Iris pigment epithelial cell (primary cell): ENCODE measurements around the gene APPL1.
A peak's percentile ranks its signal among the peaks of the same experiment; 100 is the strongest.

Source experiments
- DNase-seq: peaks from one replicate; pipeline ENCODE4 v3.0.0-alpha.2; 2011; ENCODE audit warnings: low read depth

APPL1 gene

DNA sequence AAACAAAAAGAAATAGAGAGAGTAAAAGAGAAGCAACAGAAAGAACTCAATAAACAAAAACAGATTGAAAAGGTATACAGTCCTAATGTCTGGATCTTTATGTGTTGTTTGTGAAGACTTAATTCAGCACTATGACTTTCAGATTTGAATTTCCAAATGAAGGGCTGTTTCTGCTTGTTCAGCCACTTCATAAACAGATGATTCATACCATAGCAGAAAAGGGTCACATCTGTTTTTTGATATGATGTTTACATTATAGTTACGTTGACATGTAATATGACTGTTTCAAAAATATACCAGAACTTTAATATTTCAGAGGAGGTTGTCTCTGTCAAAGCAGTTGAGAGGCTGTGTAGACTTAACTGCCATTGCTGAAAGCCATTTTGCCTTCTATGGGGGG is 40.9 kb downstream of the APPL1 start:
- peak; percentile 72 for DNase-seq

DNA sequence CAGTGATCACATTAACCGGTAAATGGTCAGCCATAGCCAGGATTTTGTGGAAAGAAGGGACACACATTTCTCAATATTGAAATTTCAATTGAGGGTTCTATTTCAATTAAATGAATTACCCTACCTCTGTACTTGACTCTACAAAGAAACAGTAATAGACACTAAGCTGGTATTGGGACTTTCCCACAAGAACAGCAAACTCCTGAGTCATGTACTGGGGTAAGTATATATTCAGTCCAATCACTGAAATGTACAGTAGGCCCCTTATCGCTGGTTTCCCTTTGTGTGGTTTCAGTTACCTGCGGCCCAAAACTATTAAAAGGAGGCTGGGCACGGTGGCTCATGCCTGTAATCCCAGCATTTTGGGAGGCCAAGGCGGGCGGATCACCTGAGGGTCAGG is 47.3 kb downstream of the APPL1 start:
- DNase-seq = peak; percentile 10

GRCh38 chr3:57275393-57275792 is 47.9 kb downstream of the APPL1 start:
- no peak for DNase-seq

- no peak for DNase-seq
These were observed 50.7 kb downstream of the APPL1 start for GRCh38 chr3:57278237-57278636.

DNA sequence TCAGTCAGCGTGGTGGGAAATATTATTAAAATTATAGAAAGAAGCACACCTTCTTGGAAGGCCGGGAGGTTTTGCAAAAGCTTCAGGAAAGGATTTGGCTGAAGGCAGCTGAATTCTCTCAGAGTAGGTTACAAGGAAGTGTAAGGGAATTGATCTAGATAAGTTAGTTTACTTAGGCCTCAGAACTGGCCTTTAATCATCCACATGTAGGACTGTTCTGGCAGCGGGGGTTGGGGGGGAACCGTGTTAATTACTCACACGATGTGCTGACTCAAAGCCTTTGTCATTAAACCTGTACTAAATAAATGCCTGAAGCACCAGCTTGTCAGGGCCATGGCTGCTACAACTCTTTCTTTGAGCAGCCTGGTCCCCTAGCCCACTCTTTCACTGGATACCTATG is 52.2 kb downstream of the APPL1 start:
- DNase-seq = no peak

- peak; percentile 37 for DNase-seq
These were observed 54.2 kb downstream of the APPL1 start for GRCh38 chr3:57281715-57282114.

DNA sequence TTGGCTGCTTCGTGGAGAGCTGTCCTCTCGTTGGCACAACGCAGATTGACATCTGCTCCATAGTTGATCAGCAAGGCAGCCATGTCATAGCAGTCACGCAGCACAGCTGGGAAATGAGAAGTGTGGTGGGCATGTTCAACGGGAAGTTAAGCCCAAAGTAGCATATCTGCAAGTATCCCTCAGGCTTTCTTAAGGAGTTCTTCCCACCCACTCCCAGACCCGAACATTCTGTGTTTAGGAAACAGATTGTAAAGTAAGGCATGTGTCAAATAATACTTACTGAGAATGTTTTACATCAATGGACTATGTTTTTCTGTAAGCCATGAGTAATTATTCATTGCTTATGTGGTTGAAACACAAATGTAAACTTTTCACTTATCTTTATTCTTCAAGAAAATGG is 55.8 kb downstream of the APPL1 start:
- DNase-seq = no peak

- DNase-seq = no peak
These were observed 59.7 kb downstream of the APPL1 start for GRCh38 chr3:57287205-57287604.

DNA sequence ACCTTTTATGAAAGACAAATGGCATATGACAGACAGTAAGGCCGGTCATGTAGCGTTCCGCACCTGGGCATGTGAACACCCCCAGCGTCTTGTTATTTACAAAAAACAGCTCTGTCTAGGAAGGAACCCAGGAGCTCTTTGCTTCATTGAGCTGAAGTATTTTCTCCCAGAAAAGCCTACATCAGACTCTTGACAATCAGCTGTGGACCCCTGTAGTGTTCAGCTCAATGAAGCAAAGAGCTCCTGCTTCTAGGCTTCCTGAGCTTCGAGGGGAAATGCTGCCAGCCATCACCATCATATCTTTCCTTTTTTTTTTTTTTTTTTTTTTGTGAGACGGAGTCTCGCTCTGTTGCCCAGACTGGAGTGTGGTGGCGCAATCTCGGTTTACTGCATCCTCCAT is 60.9 kb downstream of the APPL1 start:
- no peak for DNase-seq

DNA sequence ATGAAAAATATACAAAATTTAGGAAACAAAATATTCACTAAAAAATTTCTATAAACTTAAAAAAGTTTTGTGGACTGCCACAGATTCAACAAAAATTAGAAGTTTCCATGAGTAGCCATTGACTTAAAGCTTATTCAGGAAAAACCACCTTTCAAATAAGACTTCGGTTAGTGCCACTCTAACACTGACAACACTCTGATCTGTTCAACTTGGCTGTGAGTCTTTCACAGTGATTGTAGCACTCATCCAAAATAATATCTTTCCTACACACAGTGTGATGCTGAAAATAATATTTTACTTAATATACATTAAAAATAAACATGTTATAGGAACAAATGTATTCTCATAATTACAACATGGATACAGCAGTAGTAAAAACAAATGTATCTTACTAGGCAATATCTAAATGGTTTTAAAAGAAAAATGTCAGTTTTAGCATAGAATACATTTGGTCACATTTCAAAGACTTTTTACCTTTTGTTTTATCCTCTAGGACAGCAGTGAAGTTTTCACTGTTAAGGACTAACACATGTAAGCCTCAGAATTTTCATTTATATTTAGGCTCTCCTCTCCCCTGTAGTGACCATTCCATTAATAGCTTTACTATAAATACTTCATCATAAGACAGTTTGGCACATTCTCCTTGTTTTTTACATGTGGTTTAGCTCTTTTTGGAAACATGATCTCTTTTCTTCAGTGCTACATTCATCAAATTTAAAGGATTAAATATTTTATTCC is 64.8 kb downstream of the APPL1 start, which contains the start of gene ASB14:
TSS of gene ASB14 (minus strand) at position 527 of the 738 bp plus-strand sequence. CDS start 652 bp downstream, outside the sequence.
- DNase-seq = no peak

GRCh38 chr3:57292897-57293526 is 65.5 kb downstream of the APPL1 start:
- no peak for DNase-seq

- peak; percentile 62 for DNase-seq
These were observed 70.5 kb downstream of the APPL1 start for GRCh38 chr3:57298041-57298440.

DNA sequence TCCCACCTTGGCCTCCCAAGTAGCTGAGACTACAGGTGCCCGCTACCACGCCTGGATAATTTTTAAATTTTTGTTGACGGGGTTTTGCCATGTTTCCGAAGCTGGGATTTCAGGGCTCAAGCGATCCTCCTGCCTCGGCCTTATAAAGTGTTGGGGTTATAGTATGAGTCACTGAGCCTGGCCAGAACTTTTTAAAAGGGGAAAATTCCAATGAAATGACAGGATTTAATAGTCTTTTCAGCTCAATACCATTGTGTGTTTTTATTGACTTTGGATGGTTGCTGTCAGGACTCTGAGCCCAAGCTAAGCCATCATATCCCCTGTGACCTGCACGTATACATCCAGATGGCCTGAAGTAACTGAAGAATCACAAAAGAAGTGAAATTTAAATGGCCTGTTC is 76.0 kb downstream of the APPL1 start:
- peak; percentile 35 for DNase-seq

GRCh38 chr3:57309769-57310360 is 82.3 kb downstream of the APPL1 start:
- DNase-seq = no peak

DNA sequence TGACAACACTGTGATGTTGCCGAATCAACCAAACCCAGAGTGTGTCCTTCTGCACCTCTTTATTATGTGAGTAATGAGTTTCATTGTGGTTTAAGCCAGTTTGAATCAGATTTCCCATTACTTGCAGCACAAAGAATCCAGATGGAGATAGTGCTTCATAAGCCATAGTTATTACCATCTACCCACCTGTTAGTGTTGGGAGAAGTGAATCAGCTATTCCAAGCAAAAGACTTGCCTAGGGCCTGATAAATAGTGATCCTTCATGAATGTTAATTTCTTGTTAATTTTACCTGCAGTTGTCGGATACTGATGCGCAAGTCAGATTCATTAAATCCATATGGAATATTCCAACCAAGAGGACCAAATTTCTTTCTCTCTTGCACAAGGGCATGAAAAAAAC is 86.7 kb downstream of the APPL1 start:
- no peak for DNase-seq
